GM15510 (cell line): Measurements from ENCODE around the gene KRTAP12-1.

Experiments
- POLR2A ChIP-seq: IDR thresholded peaks from 3 replicates; pipeline ENCODE4 v1.6.1; 2011; ENCODE audit warnings: borderline replicate concordance; ENCODE audit not compliant: insufficient read length; ENCODE audit errors: extremely low read depth

KRTAP12-1 gene

GRCh38 chr21:44681861-44682579 is at the start of gene KRTAP12-1:
TSS of gene KRTAP12-1 (minus strand) at chr21:44682163. CDS start at chr21:44682123, 40 bp downstream.
- no peak for TF ChIP-seq POLR2A

GRCh38 chr21:44730951-44731579 is 49.1 kb upstream of the KRTAP12-1 start:
- TF ChIP-seq POLR2A: no peak

- TF ChIP-seq POLR2A: no peak
These were observed 48.0 kb upstream of the KRTAP12-1 start for GRCh38 chr21:44730028-44730395.

- TF ChIP-seq POLR2A: no peak
These were observed 47.5 kb upstream of the KRTAP12-1 start for GRCh38 chr21:44729336-44730027.

GRCh38 chr21:44728716-44729115 is 46.8 kb upstream of the KRTAP12-1 start:
- no peak for TF ChIP-seq POLR2A

- TF ChIP-seq POLR2A: no peak
These were observed 45.8 kb upstream of the KRTAP12-1 start for GRCh38 chr21:44727757-44728156.

GRCh38 chr21:44727321-44727720 is 45.4 kb upstream of the KRTAP12-1 start:
- TF ChIP-seq POLR2A: no peak

- no peak for TF ChIP-seq POLR2A
These were observed 44.9 kb upstream of the KRTAP12-1 start for GRCh38 chr21:44726826-44727225.

GRCh38 chr21:44724926-44725325 is 43.0 kb upstream of the KRTAP12-1 start:
- no peak for TF ChIP-seq POLR2A

GRCh38 chr21:44724196-44724595 is 42.2 kb upstream of the KRTAP12-1 start:
- TF ChIP-seq POLR2A: no peak

- no peak for TF ChIP-seq POLR2A
These were observed 41.5 kb upstream of the KRTAP12-1 start for GRCh38 chr21:44723177-44724131.

GRCh38 chr21:44722731-44723130 is 40.8 kb upstream of the KRTAP12-1 start:
- no peak for TF ChIP-seq POLR2A

GRCh38 chr21:44720170-44720569 is 38.2 kb upstream of the KRTAP12-1 start:
- no peak for TF ChIP-seq POLR2A

- no peak for TF ChIP-seq POLR2A
These were observed 36.6 kb upstream of the KRTAP12-1 start for GRCh38 chr21:44718571-44718970.
